DOHH2 (cell line): ENCODE data around the gene RPS27L.

Experiments
- H3F3A ChIP-seq: fragments of 200-600 bp; sonication (generic), shearing (Covaris generic); 2 replicates; pipeline ENCODE4 v1.6.0; 2016; ENCODE audit warnings: antibody characterized with exemption, mild to moderate bottlenecking; ENCODE audit not compliant: control insufficient read depth, insufficient read depth
- H3K27ac ChIP-seq: fragments of 200-600 bp; sonication (generic); 2 replicates; pipeline ENCODE4 v1.5.1; 2014; ENCODE audit warnings: low read depth, mild to moderate bottlenecking, low read length, moderate library complexity
- H3K27me3 ChIP-seq: fragments of 200-600 bp; sonication (generic); 2 replicates; pipeline ENCODE4 v1.6.1; 2014; ENCODE audit warnings: mild to moderate bottlenecking, low read length, mixed read lengths; ENCODE audit not compliant: control insufficient read depth
- H3K36me3 ChIP-seq: fragments of 200-600 bp; sonication (generic); 2 replicates; pipeline ENCODE4 v1.6.1; 2014; ENCODE audit warnings: mild to moderate bottlenecking, low read length, moderate library complexity, mixed read lengths; ENCODE audit not compliant: control insufficient read depth
- H3K4me1 ChIP-seq: fragments of 200-600 bp; sonication (generic); 2 replicates; pipeline ENCODE4 v1.6.1; 2014; ENCODE audit warnings: mild to moderate bottlenecking, low read length, mixed read lengths; ENCODE audit not compliant: control insufficient read depth
- H3K4me2 ChIP-seq: fragments of 200-600 bp; sonication (generic); 2 replicates; pipeline ENCODE4 v1.6.0; 2014; ENCODE audit warnings: mild to moderate bottlenecking, low read length, moderate library complexity
- H3K4me3 ChIP-seq: fragments of 200-600 bp; sonication (generic); 2 replicates; pipeline ENCODE4 v1.5.1; 2014; ENCODE audit warnings: mild to moderate bottlenecking, low read length, mixed read lengths
- H3K79me2 ChIP-seq: fragments of 200-600 bp; sonication (generic); 2 replicates; pipeline ENCODE4 v1.6.1; 2014; ENCODE audit warnings: mild to moderate bottlenecking, low read length, mixed read lengths; ENCODE audit not compliant: control insufficient read depth
- H3K9me2 ChIP-seq: fragments of 200-600 bp; sonication (generic); replicated peaks from 2 replicates; pipeline ENCODE4 v1.6.1; 2014; ENCODE audit warnings: mild to moderate bottlenecking, low read length, mixed read lengths; ENCODE audit not compliant: control insufficient read depth
- H3K9me3 ChIP-seq: fragments of 200-600 bp; sonication (generic); 2 replicates; pipeline ENCODE4 v1.6.1; 2014; ENCODE audit warnings: antibody characterized with exemption, low read length, mixed read lengths; ENCODE audit not compliant: control insufficient read depth, insufficient read depth
- H4K20me1 ChIP-seq: fragments of 200-600 bp; sonication (generic); 2 replicates; pipeline ENCODE4 v1.6.0; 2014; ENCODE audit warnings: low read depth, mild to moderate bottlenecking, antibody characterized with exemption, low read length, moderate library complexity; ENCODE audit not compliant: control insufficient read depth, insufficient read depth
- CTCF ChIP-seq: fragments of 200-600 bp; sonication (generic); IDR thresholded peaks from one replicate; pipeline ENCODE4 v1.5.1; 2014; ENCODE audit warnings: antibody characterized with exemption, mild to moderate bottlenecking, low read depth, low read length; ENCODE audit not compliant: poor library complexity, severe bottlenecking
- EZH2phosphoT487 ChIP-seq: fragments of 200-600 bp; sonication (generic); IDR thresholded peaks from 2 replicates; pipeline ENCODE4 v1.6.1; 2017; ENCODE audit warnings: borderline replicate concordance, mild to moderate bottlenecking, antibody characterized with exemption, low read length, moderate library complexity, mixed read lengths

The RPS27L gene

GRCh38 chr15:63172376-63172775 is 15.1 kb upstream of the RPS27L start:
- H3K9me3 ChIP-seq: no peaks in the 10 kb centered on the region
- no peaks in the 10 kb centered on the region for H3F3A ChIP-seq
- H4K20me1 ChIP-seq: no peaks in the 10 kb centered on the region
- no peak overlapping the region for H3K27ac ChIP-seq
- H3K4me3 ChIP-seq: no peak overlapping the region
- TF ChIP-seq EZH2phosphoT487 (no peak), CTCF (no peak)
- H3K9me2 ChIP-seq: no peaks in the 10 kb centered on the region
- no peaks in the 10 kb centered on the region for H3K36me3 ChIP-seq
- H3K4me2 ChIP-seq: no peak overlapping the region
- no peaks in the 10 kb centered on the region for H3K79me2 ChIP-seq
- no peaks in the 10 kb centered on the region for H3K4me1 ChIP-seq
- no peaks in the 10 kb centered on the region for H3K27me3 ChIP-seq

- TF ChIP-seq CTCF (no peak), EZH2phosphoT487 (no peak)
- H3F3A ChIP-seq: no peaks in the 10 kb centered on the region
- H3K27me3 ChIP-seq: no peaks in the 10 kb centered on the region
- H3K9me2 ChIP-seq: no peaks in the 10 kb centered on the region
- H3K79me2 ChIP-seq: no peaks in the 10 kb centered on the region
- H3K36me3 ChIP-seq: no peaks in the 10 kb centered on the region
- H3K4me2 ChIP-seq: no peak overlapping the region
- H3K27ac ChIP-seq: no peak overlapping the region
- H3K9me3 ChIP-seq: no peaks in the 10 kb centered on the region
- H3K4me1 ChIP-seq: peaks cover 8% of the 10 kb centered on the region
- no peaks in the 10 kb centered on the region for H4K20me1 ChIP-seq
- no peak overlapping the region for H3K4me3 ChIP-seq
These were observed 12.5 kb upstream of the RPS27L start for GRCh38 chr15:63169788-63170187.

DNA sequence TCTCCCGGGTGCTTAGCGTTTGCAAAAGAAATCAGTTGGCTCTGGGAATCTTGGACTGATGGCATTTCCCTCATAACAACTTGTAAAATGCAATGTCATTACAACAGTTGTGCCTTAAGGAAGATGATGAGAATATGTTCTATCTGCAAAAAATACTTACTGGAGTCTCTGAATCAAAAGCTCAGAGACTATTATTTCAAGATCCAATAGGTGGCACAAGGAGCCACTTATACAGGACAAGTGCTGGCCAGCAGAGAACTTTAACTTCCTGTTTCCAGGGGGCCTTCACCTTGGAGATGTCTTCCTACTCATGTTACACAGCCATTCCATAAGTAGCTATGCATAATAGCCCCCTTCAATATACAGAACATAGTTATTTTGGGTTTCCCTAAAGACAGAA is 8.9 kb upstream of the RPS27L start:
- H3K27me3 ChIP-seq: no peaks in the 10 kb centered on the region
- no peak overlapping the region for H3K4me3 ChIP-seq
- no peaks in the 10 kb centered on the region for H3K9me3 ChIP-seq
- no peaks in the 10 kb centered on the region for H4K20me1 ChIP-seq
- TF ChIP-seq EZH2phosphoT487 (no peak), CTCF (peak; percentile 57)
- no peaks in the 10 kb centered on the region for H3K36me3 ChIP-seq
- H3K9me2 ChIP-seq: no peaks in the 10 kb centered on the region
- H3K4me2 ChIP-seq: no peak overlapping the region
- no peaks in the 10 kb centered on the region; the same call in 1 of the 2 replicates for H3F3A ChIP-seq
- no peak overlapping the region for H3K27ac ChIP-seq
- H3K79me2 ChIP-seq: no peaks in the 10 kb centered on the region
- peaks cover 40% of the 10 kb centered on the region for H3K4me1 ChIP-seq
